Stimulated activated effector memory CD8-positive, alpha-beta T cell treated with anti-CD3 and anti-CD28 coated beads, Interleukin-12 subunit alpha, Interleukin-12 subunit beta, amount 100 ng/mL, for 72 hours (primary cell): ENCODE measurements around the gene GPR83.
"Not testable (repeated sequence)": the region's sequence is repeated elsewhere in the genome, so short reads cannot be mapped to it uniquely, and the experiment has no call there.

ENCODE experiments used
- ATAC-seq: fragments of 150-1000 bp; cut with Tn5 transposase; 2 replicates; pipeline ENCODE4 v1.10.0; 2021
- DNase-seq, 2 donors: peaks; one replicate each; pipeline ENCODE4 v3.0.0; 2021 to 2022; ENCODE audit warnings: low spot score in 2 of 2
- H3K27ac Mint-ChIP-seq: one replicate; pipeline ENCODE4 v1.8.0; 2022; ENCODE audit warnings: mild to moderate bottlenecking, mixed read lengths
- H3K36me3 Mint-ChIP-seq: one replicate; pipeline ENCODE4 v1.8.0; 2022; ENCODE audit warnings: mild to moderate bottlenecking, mixed read lengths
- H3K4me1 Mint-ChIP-seq: one replicate; pipeline ENCODE4 v1.8.0; 2022; ENCODE audit warnings: mixed read lengths
- H3K4me3 Mint-ChIP-seq: one replicate; pipeline ENCODE4 v1.8.0; 2022; ENCODE audit warnings: mild to moderate bottlenecking, mixed read lengths
- H3K9me3 Mint-ChIP-seq: one replicate; pipeline ENCODE4 v1.8.0; 2022; ENCODE audit warnings: mixed read lengths

GPR83 gene

DNA sequence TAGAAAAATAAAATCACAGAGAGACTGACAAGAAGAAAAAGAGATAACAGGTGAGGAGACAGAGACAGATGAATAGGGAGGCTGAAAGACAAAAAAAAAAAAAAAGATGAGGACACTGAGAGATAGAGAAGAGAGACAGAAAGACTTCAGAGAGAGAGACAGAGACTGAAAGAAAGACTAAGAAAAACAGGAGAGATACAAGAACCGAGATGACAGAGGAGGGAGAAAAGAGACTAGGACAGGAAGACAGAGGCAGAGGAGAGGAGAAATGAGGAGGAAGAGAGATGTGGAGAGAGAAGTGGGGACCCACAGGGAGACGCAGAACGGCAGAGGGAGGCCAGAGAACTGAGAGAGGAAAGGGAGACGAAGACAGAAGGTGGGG is 771 bp downstream of the GPR83 start:
- H3K4me3 Mint-ChIP-seq, result peak overlapping the region; percentile 0
- peaks cover 11% of the 10 kb centered on the region for H3K4me1 Mint-ChIP-seq
- ATAC-seq (no peak), DNase-seq (no peak)
- H3K9me3 Mint-ChIP-seq, result peaks cover 5% of the 10 kb centered on the region
- no peaks in the 10 kb centered on the region for H3K36me3 Mint-ChIP-seq
- H3K27ac Mint-ChIP-seq, result no peak overlapping the region

DNA sequence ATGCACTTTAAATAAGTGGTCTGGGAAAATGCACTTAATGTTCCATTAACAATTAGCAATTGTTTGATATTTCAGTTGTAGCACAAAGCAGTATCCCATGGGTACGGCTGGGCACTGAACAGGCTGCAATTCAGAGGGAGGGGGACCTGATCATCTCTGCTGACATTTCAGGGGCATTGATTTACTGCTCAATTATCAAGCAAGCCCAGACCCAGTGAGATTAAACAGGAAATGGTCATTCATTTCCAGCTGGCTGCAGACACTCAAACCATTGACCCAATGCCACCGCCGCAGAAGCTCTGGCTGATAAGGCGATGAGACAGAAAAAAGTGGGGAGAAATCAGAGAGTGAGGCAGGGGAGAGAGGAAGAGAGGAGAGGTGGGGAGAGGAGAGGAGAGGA is 1.2 kb downstream of the GPR83 start:
- H3K4me1 Mint-ChIP-seq, result peaks cover 11% of the 10 kb centered on the region
- H3K9me3 Mint-ChIP-seq, result peaks cover 5% of the 10 kb centered on the region
- no peak for DNase-seq
- no peak overlapping the region for H3K4me3 Mint-ChIP-seq
- no peak overlapping the region for H3K27ac Mint-ChIP-seq
- ATAC-seq, result no peak
- H3K36me3 Mint-ChIP-seq, result no peaks in the 10 kb centered on the region

- H3K4me3 Mint-ChIP-seq, result no peak overlapping the region
- peaks cover 5% of the 10 kb centered on the region for H3K9me3 Mint-ChIP-seq
These were observed 3.1 kb downstream of the GPR83 start for GRCh38 chr11:94398101-94398500.

GRCh38 chr11:94396282-94396681 is 4.9 kb downstream of the GPR83 start:
- Mint-ChIP-seq H3K9me3 (peaks cover 5% of the 10 kb centered on the region), H3K36me3 (no peaks in the 10 kb centered on the region), H3K27ac (no peak overlapping the region), H3K4me3 (no peak overlapping the region), H3K4me1 (peaks cover 11% of the 10 kb centered on the region)
- ATAC-seq (no peak), DNase-seq (no peak)

More at GRCh38 chr11:94398101-94398500, 3.1 kb downstream of the GPR83 start:
- ATAC-seq (no peak), DNase-seq (no peak)
- Mint-ChIP-seq H3K27ac (no peak overlapping the region), H3K4me1 (peaks cover 11% of the 10 kb centered on the region), H3K36me3 (no peaks in the 10 kb centered on the region)

- H3K9me3 Mint-ChIP-seq, ATAC-seq, DNase-seq, H3K4me3 Mint-ChIP-seq, H3K4me1 Mint-ChIP-seq, H3K27ac Mint-ChIP-seq, H3K36me3 Mint-ChIP-seq: not testable (repeated sequence)
These were observed 9.3 kb downstream of the GPR83 start for GRCh38 chr11:94391937-94392336.

GRCh38 chr11:94379613-94380012 is 21.6 kb downstream of the GPR83 start:
- Mint-ChIP-seq H3K36me3 (no peaks in the 10 kb centered on the region), H3K4me1 (no peaks in the 10 kb centered on the region)

DNA sequence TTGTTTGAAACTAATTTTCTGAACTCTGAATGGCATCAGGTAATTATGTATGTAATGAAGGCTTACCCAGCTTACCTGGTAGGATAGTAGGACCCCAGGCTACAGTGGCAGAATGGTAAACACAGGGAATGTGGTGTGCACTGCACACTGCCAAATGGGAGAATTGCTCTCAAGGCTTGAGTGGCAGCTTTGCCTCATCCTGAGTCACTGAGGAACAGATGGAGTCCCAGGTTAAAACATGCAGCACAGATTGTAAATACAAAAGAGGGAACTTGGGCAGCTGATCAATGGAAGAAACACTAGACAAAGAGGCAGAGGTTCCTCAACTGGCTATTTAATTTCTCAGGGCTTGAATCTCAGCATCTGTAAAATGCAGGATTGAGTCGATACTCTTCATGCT is 24.4 kb downstream of the GPR83 start:
- no peak for ATAC-seq
- no peaks in the 10 kb centered on the region for H3K4me1 Mint-ChIP-seq
- H3K4me3 Mint-ChIP-seq, result no peak overlapping the region
- no peak for DNase-seq
- H3K27ac Mint-ChIP-seq, result no peak overlapping the region
- no peaks in the 10 kb centered on the region for H3K36me3 Mint-ChIP-seq
- H3K9me3 Mint-ChIP-seq, result peaks cover 3% of the 10 kb centered on the region

More at GRCh38 chr11:94379613-94380012, 21.6 kb downstream of the GPR83 start:
- no peak for ATAC-seq
- no peaks in the 10 kb centered on the region for H3K9me3 Mint-ChIP-seq
- H3K4me3 Mint-ChIP-seq, result no peak overlapping the region
- H3K27ac Mint-ChIP-seq, result no peak overlapping the region
- no peak for DNase-seq

- H3K27ac Mint-ChIP-seq, H3K4me3 Mint-ChIP-seq, H3K4me1 Mint-ChIP-seq, H3K9me3 Mint-ChIP-seq, H3K36me3 Mint-ChIP-seq, DNase-seq, ATAC-seq: not testable (repeated sequence)
These were observed 30.6 kb downstream of the GPR83 start for GRCh38 chr11:94370576-94370975.

DNA sequence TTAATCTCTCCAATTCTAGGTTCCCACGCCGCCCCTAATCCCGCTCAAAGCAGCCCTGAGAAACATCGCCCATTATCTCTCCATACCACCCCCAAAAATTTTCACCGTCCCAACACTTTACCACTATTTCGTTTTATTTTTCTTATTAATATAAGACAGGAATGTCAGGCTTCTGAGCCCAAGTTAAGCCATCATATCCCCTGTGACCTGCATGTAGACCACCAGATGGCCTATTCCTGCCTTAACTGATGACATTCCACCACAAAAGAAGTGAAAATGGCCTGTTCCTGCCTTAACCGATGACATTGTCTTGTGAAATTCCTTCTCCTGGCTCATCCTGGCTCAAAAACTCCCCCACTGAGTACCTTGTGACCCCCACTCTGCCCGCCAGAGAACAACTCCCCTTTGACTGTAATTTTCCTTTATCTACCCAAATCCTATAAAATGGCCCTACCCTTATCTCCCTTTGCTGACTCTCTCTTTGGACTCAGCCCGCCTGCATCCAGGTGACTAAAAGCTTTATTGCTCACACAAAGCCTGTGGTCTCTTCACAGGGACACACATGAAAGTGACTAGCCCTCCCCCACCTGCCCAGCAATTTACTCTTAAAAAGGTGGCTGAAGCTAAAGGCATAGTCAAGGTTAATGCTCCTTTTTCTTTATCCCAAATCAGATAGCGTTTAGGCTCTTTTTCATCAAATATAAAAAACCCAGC is 50.2 kb downstream of the GPR83 start:
- ATAC-seq, H3K9me3 Mint-ChIP-seq, H3K27ac Mint-ChIP-seq, H3K4me1 Mint-ChIP-seq, H3K4me3 Mint-ChIP-seq, H3K36me3 Mint-ChIP-seq, DNase-seq: not testable (repeated sequence)

DNA sequence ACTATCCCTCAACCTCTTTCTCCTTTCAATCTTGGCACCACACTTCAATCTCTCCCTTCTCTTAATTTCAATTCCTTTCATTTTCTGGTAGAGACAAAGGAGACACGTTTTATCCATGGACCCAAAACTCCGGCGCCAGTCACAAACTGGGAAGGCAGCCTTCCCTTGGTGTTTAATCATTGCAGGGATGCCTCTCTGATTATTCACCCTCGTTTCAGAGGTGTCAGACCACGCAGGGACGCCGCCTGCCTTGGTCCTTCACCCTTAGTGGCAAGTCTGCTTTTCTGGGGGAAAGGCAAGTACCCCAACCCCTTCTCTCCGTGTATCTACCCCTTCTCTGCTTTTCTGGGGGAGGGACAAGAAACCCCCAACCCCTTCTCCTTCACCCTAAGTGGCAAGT is 54.9 kb downstream of the GPR83 start:
- ATAC-seq, result not testable (repeated sequence)

GRCh38 chr11:94343495-94343894 is 57.7 kb downstream of the GPR83 start:
- DNase-seq (no peak), ATAC-seq (no peak)
- H3K36me3 Mint-ChIP-seq, result no peaks in the 10 kb centered on the region
- H3K4me3 Mint-ChIP-seq, result no peak overlapping the region
- no peak overlapping the region for H3K27ac Mint-ChIP-seq
- no peaks in the 10 kb centered on the region for H3K4me1 Mint-ChIP-seq
- H3K9me3 Mint-ChIP-seq, result peaks cover 3% of the 10 kb centered on the region

More for the DNA sequence above, 54.9 kb downstream of the GPR83 start:
- not testable (repeated sequence) for H3K9me3 Mint-ChIP-seq, H3K4me1 Mint-ChIP-seq, H3K27ac Mint-ChIP-seq, H3K36me3 Mint-ChIP-seq, H3K4me3 Mint-ChIP-seq, DNase-seq

DNA sequence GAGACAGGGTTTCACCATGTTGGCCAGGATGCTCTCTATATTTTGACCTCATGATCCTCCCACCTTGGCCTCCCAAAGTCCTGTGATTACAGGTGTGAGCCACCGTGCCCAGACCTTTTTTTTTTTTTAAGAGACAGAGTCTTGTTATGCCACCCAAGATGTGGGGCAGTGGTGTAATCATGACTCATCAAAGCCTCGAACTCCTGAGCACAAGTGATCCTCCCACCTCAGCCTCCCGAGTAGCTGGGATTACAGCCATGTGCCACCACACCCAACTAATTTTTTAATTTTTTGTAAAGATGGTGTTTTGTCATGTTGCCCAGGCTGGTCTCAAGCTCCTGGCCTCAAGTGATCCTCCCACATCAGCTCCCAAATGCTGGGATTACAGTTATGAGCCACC is 59.0 kb downstream of the GPR83 start:
- Mint-ChIP-seq H3K27ac (no peak overlapping the region), H3K4me1 (no peaks in the 10 kb centered on the region), H3K9me3 (peaks cover 3% of the 10 kb centered on the region), H3K36me3 (no peaks in the 10 kb centered on the region), H3K4me3 (no peak overlapping the region)
- no peak for DNase-seq
- ATAC-seq, result no peak

- H3K9me3 Mint-ChIP-seq, result peaks cover 3% of the 10 kb centered on the region
- no peak overlapping the region for H3K4me3 Mint-ChIP-seq
- DNase-seq (no peak), ATAC-seq (no peak)
- H3K4me1 Mint-ChIP-seq, result no peaks in the 10 kb centered on the region
- no peaks in the 10 kb centered on the region for H3K36me3 Mint-ChIP-seq
- H3K27ac Mint-ChIP-seq, result no peak overlapping the region
These were observed 62.6 kb downstream of the GPR83 start for GRCh38 chr11:94338651-94339050.

DNA sequence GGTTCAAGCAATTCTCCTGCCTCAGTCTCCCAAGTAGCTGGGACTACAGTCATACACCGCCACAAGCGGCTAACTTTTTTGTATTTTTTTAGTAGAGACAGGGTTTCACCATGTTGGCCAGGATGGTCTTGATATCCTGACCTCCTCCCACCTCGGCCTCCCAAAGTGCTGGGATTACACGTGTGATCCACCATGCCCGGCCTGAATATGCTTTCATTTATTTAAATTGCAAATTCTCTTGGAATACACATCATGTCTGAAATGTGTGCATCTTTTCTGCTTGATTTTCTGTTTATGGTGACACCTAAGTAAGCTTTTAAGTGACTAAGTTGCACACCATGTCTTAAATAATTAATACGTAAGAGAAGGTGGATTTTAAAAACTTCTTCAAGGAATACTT is 65.2 kb downstream of the GPR83 start:
- Mint-ChIP-seq H3K4me1 (no peaks in the 10 kb centered on the region), H3K9me3 (peaks cover 3% of the 10 kb centered on the region), H3K4me3 (no peak overlapping the region), H3K36me3 (no peaks in the 10 kb centered on the region), H3K27ac (no peak overlapping the region)
- DNase-seq (no peak), ATAC-seq (no peak)

GRCh38 chr11:94332814-94333213 is 68.4 kb downstream of the GPR83 start:
- H3K9me3 Mint-ChIP-seq, result no peaks in the 10 kb centered on the region
- H3K4me3 Mint-ChIP-seq, result no peak overlapping the region
- DNase-seq (no peak), ATAC-seq (no peak)
- H3K27ac Mint-ChIP-seq, result no peak overlapping the region
- no peaks in the 10 kb centered on the region for H3K36me3 Mint-ChIP-seq
- H3K4me1 Mint-ChIP-seq, result no peaks in the 10 kb centered on the region

DNA sequence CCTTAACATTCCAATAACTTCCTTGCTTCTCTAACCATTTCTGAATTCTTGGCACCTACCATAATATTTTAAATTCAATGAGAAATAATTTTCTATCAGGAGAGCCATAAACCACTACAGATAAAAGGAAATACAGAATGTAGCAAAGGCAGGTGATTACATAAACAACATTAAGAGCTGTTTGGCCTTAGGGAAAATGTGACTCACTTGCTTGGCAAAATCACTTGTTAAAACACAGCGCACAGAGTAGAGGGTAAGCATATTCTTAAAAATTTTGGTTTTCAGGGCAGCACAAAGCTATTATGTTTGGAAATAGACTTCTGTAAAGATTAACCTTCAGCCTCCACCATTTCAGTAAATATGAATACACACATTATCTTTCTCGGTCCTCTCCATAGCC is 70.4 kb downstream of the GPR83 start:
- ATAC-seq (no peak), DNase-seq (no peak)
- H3K9me3 Mint-ChIP-seq, result no peaks in the 10 kb centered on the region
- H3K4me1 Mint-ChIP-seq, result peaks cover 1% of the 10 kb centered on the region
- H3K27ac Mint-ChIP-seq, result no peak overlapping the region
- no peaks in the 10 kb centered on the region for H3K36me3 Mint-ChIP-seq
- no peak overlapping the region for H3K4me3 Mint-ChIP-seq

DNA sequence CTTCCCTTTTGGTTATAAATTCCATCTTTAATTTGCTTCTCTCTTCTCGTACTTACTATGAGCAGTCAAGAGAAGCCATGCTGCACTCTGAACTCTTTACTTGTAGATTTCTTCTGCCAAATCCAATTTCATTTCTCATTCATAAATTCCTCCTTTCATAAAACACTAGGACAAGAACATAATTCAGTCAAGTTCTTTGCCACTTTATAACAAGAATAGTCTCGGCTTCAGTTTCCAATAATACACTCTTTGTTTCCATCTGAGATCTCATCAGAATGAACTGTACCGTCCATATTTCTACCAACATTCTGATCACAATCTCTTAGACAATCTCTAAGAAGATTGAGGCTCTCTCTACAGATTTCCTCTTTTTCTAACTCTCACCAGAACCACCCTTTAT is 71.7 kb downstream of the GPR83 start:
- Mint-ChIP-seq H3K9me3 (no peaks in the 10 kb centered on the region), H3K36me3 (no peaks in the 10 kb centered on the region), H3K4me3 (no peak overlapping the region), H3K4me1 (peaks cover 4% of the 10 kb centered on the region), H3K27ac (no peak overlapping the region)
- ATAC-seq (no peak), DNase-seq (no peak)
